ENCODE measurements around the gene PNMT.

- TF ChIP-seq, protein P1, sequence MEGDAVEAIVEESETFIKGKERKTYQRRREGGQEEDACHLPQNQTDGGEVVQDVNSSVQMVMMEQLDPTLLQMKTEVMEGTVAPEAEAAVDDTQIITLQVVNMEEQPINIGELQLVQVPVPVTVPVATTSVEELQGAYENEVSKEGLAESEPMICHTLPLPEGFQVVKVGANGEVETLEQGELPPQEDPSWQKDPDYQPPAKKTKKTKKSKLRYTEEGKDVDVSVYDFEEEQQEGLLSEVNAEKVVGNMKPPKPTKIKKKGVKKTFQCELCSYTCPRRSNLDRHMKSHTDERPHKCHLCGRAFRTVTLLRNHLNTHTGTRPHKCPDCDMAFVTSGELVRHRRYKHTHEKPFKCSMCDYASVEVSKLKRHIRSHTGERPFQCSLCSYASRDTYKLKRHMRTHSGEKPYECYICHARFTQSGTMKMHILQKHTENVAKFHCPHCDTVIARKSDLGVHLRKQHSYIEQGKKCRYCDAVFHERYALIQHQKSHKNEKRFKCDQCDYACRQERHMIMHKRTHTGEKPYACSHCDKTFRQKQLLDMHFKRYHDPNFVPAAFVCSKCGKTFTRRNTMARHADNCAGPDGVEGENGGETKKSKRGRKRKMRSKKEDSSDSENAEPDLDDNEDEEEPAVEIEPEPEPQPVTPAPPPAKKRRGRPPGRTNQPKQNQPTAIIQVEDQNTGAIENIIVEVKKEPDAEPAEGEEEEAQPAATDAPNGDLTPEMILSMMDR (IDR thresholded peaks at IDR 0.05; ENCODE audit: poor library complexity) = no peak
- no peak for TF ChIP-seq EZH2 (IDR thresholded peaks at IDR 0.05; ENCODE audit: borderline replicate concordance)
Observed at GRCh38 chr17:39678340-39679116, 10.3 kb downstream of the PNMT start.

Measured in hepatocyte (in vitro differentiated cells).